ENCODE results near the gene IGFLR1. TPM values are rescaled to one million over a fixed set of nuclear protein-coding genes. Genes with fewer than 3 reads are reported as not detected.

IGFLR1 gene
- total and polyA plus RNA-seq, 2 of the 4 experiments (the other 2 are of a cell fraction) = 0.72 to 2.7 TPM

- intact Hi-C loops (cut with micrococcal nuclease) (no loop called here), in situ Hi-C loops (cut with MboI; ENCODE audit: low sequenced_read_pairs) (no loop called here), dilution Hi-C loops (cut with HindIII; ENCODE audit: low sequenced_read_pairs, unreplicated experiment) (no loop called here)
- H3K18ac ChIP-seq (ENCODE audit: low read depth, low read length) = no peak overlapping the region
- H2BK5ac ChIP-seq (ENCODE audit: low read depth, low read length, poor library complexity, severe bottlenecking) = no peak overlapping the region
- no peak overlapping the region for H4K5ac ChIP-seq (ENCODE audit: low read depth, low read length)
- no peak overlapping the region for H4K91ac ChIP-seq (ENCODE audit: insufficient read depth, low read depth, low read length)
- H3K4me3 ChIP-seq (ENCODE audit: insufficient read depth, low read depth, low read length) = no peak overlapping the region
- H3K9me3 ChIP-seq (ENCODE audit: control insufficient read depth, insufficient read depth, low read length) = no peaks in the 10 kb centered on the region
- no peak overlapping the region for H4K8ac ChIP-seq (ENCODE audit: low read depth in 2 of 2, low read length in 2 of 2)
- H3K27me3 ChIP-seq (ENCODE audit: control insufficient read depth, insufficient read depth, low read length) = no peaks in the 10 kb centered on the region
- H2AFZ ChIP-seq (replicated peaks; ENCODE audit: low read length, poor library complexity) = no peak overlapping the region
- no peak overlapping the region for H3K23ac ChIP-seq (ENCODE audit: low read depth, low read length)
- H2BK20ac ChIP-seq (ENCODE audit: low read depth, low read length) = no peak overlapping the region
- H2BK15ac ChIP-seq (ENCODE audit: low read depth, low read length) = no peak overlapping the region
- TF ChIP-seq CHD1 (IDR thresholded peaks at IDR 0.05; ENCODE audit: low read depth, low read length) = no peak
- no peak for TF ChIP-seq RAD21 (IDR thresholded peaks at IDR 0.05; ENCODE audit: low read length)
- TF ChIP-seq NFE2L2 (IDR thresholded peaks at IDR 0.05; ENCODE audit: low read depth, low read length) = no peak
- no peak for TF ChIP-seq BHLHE40 (IDR thresholded peaks at IDR 0.05; ENCODE audit: low read depth, low read length)
- TF ChIP-seq USF2 (IDR thresholded peaks at IDR 0.05; ENCODE audit: low read depth, low read length) = no peak
- no peak for TF ChIP-seq FOS (IDR thresholded peaks at IDR 0.05; ENCODE audit: low read depth, low read length)
- TF ChIP-seq POLR2A (IDR thresholded peaks at IDR 0.05; ENCODE audit: low read depth, low read length) = no peak
- TF ChIP-seq RCOR1 (IDR thresholded peaks at IDR 0.05; ENCODE audit: insufficient replicate concordance, low read length) = no peak
- TF ChIP-seq RFX5 (IDR thresholded peaks at IDR 0.05; ENCODE audit: low read depth, low read length) = no peak
- no peak for TF ChIP-seq CEBPB (IDR thresholded peaks at IDR 0.05; ENCODE audit: low read depth, low read length)
- TF ChIP-seq MAFK (IDR thresholded peaks at IDR 0.05; ENCODE audit: low read depth, low read length) = no peak
- TF ChIP-seq, protein P1, sequence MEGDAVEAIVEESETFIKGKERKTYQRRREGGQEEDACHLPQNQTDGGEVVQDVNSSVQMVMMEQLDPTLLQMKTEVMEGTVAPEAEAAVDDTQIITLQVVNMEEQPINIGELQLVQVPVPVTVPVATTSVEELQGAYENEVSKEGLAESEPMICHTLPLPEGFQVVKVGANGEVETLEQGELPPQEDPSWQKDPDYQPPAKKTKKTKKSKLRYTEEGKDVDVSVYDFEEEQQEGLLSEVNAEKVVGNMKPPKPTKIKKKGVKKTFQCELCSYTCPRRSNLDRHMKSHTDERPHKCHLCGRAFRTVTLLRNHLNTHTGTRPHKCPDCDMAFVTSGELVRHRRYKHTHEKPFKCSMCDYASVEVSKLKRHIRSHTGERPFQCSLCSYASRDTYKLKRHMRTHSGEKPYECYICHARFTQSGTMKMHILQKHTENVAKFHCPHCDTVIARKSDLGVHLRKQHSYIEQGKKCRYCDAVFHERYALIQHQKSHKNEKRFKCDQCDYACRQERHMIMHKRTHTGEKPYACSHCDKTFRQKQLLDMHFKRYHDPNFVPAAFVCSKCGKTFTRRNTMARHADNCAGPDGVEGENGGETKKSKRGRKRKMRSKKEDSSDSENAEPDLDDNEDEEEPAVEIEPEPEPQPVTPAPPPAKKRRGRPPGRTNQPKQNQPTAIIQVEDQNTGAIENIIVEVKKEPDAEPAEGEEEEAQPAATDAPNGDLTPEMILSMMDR (conservative IDR thresholded peaks at IDR 0.05; ENCODE audit: low read depth, low read length) = no peak
- TF ChIP-seq MXI1 (IDR thresholded peaks at IDR 0.05; ENCODE audit: borderline replicate concordance, low read depth, low read length) = no peak
- TF ChIP-seq, protein P2, sequence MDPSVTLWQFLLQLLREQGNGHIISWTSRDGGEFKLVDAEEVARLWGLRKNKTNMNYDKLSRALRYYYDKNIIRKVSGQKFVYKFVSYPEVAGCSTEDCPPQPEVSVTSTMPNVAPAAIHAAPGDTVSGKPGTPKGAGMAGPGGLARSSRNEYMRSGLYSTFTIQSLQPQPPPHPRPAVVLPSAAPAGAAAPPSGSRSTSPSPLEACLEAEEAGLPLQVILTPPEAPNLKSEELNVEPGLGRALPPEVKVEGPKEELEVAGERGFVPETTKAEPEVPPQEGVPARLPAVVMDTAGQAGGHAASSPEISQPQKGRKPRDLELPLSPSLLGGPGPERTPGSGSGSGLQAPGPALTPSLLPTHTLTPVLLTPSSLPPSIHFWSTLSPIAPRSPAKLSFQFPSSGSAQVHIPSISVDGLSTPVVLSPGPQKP (IDR thresholded peaks at IDR 0.05; ENCODE audit: borderline replicate concordance, low read depth, low read length) = no peak
- TF ChIP-seq MAZ (IDR thresholded peaks at IDR 0.05; ENCODE audit: borderline replicate concordance, low read depth, low read length) = no peak
- TF ChIP-seq SMC3 (IDR thresholded peaks at IDR 0.05; ENCODE audit: low read depth, low read length) = no peak
- DNase-seq (no peak), ATAC-seq (ENCODE audit: low read depth) (no peak)
- H3K56ac ChIP-seq (ENCODE audit: extremely low read depth, insufficient read depth, low read length) = no peak overlapping the region
- no TSS peak for BruUV-seq (replicated peaks)
- no peak overlapping the region for H2AK9ac ChIP-seq (replicated peaks; ENCODE audit: low read depth, low read length, poor library complexity)
- no peak overlapping the region for H3K4me2 ChIP-seq (ENCODE audit: low read depth, low read length)
- ChIA-PET POLR2A (ENCODE audit: unreplicated experiment) (no interaction called here), CTCF (no interaction called here)
- H2BK120ac ChIP-seq (ENCODE audit: low read depth, low read length) = no peak overlapping the region
- no peaks in the 10 kb centered on the region for H4K20me1 ChIP-seq (ENCODE audit: insufficient read depth, low read length)
- no CpG with 5 or more reads among the region's 11 CpGs for WGBS, 2 experiments (ENCODE audit: extremely low coverage in 2 of 2, insufficient read length in 1 of 2)
- no peak overlapping the region for H3K14ac ChIP-seq (replicated peaks; ENCODE audit: low read depth, low read length)
- H3K4me1 ChIP-seq (ENCODE audit: control insufficient read depth, insufficient read depth, low read length) = no peaks in the 10 kb centered on the region
- no peak overlapping the region for H3K4ac ChIP-seq (ENCODE audit: low read depth, low read length)
- H3K36me3 ChIP-seq (ENCODE audit: control insufficient read depth, insufficient read depth, low read length) = peaks cover 24% of the 10 kb centered on the region
- H3K27ac ChIP-seq (ENCODE audit: insufficient read depth, low read length) = no peak overlapping the region
- no peak overlapping the region for H2AK5ac ChIP-seq (ENCODE audit: low read depth, low read length)
- no peak overlapping the region for H3K9ac ChIP-seq (ENCODE audit: low read depth, low read length)
- no peaks in the 10 kb centered on the region for H3K79me1 ChIP-seq (ENCODE audit: low read depth in 1 of 2, low read length in 2 of 2)
- H3K9me1 ChIP-seq (ENCODE audit: insufficient read depth, low read length) = no peaks in the 10 kb centered on the region
Measured at GRCh38 chr19:35766571-35767104, 24.4 kb upstream of the IGFLR1 start.
